Adrenal gland (tissue), 12 donors: Measurements from ENCODE around the gene CCNE1. TPM values are rescaled to one million over a fixed set of nuclear protein-coding genes. Genes with fewer than 3 reads are reported as not detected.

ENCODE experiments used
- DNase-seq, 7 donors: peaks; one replicate each; pipeline ENCODE4 v3.0.0-alpha.2; 2019 to 2020
- H3K27ac ChIP-seq, 5 donors: fragments of 200-600 bp; sonication (generic) in 4 of 5; 1 replicate in 3 of 5; 2 replicates in 2 of 5; pipeline versions ENCODE4 v1.5.1 to v1.8.0; 2016 to 2020; ENCODE audit warnings: mild to moderate bottlenecking in 1 of 5
- H3K27me3 ChIP-seq: fragments of 200-600 bp; 2 replicates; pipeline ENCODE4 v1.8.0; 2021
- H3K36me3 ChIP-seq, 2 donors: fragments of 200-600 bp; replicated peaks in 1 of 2; 1 replicate in 1 of 2; 2 replicates in 1 of 2; pipeline versions ENCODE4 v1.5.1 to v1.8.0; 2018 to 2022
- H3K4me1 ChIP-seq, 2 donors: fragments of 200-600 bp; replicated peaks in 1 of 2; 1 replicate in 1 of 2; 2 replicates in 1 of 2; pipeline versions ENCODE4 v1.5.1 to v1.8.0; 2018 to 2021
- H3K4me3 ChIP-seq, 4 donors: fragments of 200-600 bp; sonication (generic) in 3 of 4; one replicate each; pipeline ENCODE4 v1.5.1; 2016 to 2018
- H3K9me3 ChIP-seq, 3 donors: fragments of 200-600 bp; sonication (generic) in 1 of 3; replicated peaks in 1 of 3; 1 replicate in 2 of 3; 2 replicates in 1 of 3; pipeline versions ENCODE4 v1.5.1 to v1.8.0; 2016 to 2021
- CTCF ChIP-seq, 6 experiments: fragments of 450-650 bp in 4 of 6; fragments of 200-600 bp in 2 of 6; sonication (generic) in 1 of 6; IDR thresholded peaks; 1 replicate in 5 of 6; 2 replicates in 1 of 6; pipeline versions ENCODE4 v1.5.1 to v1.8.0; 2016 to 2021; ENCODE audit warnings: antibody characterized with exemption in 6 of 6, mild to moderate bottlenecking in 2 of 6, moderate library complexity in 1 of 6
- POLR2A ChIP-seq, 2 donors: fragments of 450-650 bp; IDR thresholded peaks; one replicate each; pipeline ENCODE4 v1.6.1; 2017; ENCODE audit warnings: antibody characterized with exemption in 2 of 2, mild to moderate bottlenecking in 2 of 2, moderate library complexity in 1 of 2
- WGBS, 4 donors: extraction: QIAGEN DNeasy Blood & Tissue Kit in 2 of 4; methylation state at CpG; one replicate each; pipeline versions ENCODE4 v1.1.5 to v1.1.7; 2013 to 2017; 5-methylcytosine and 5-hydroxymethylcytosine counted together
- intact Hi-C, 2 donors: fragments of 100-400 bp; cut with DNase I; formaldehyde crosslinking; loops; one replicate each; pipeline versions ENCODE4 v1.14.1 to v1.15.0; 2022 to 2023
- polyA plus RNA-seq, 3 donors: library from polyadenylated mRNA; stranded (reverse); fragments of 200-250 nt in 2 of 3; fragments of 350-450 nt in 1 of 3; fragmentation: Illumina TruSeq in 1 of 3; extraction: RNeasy Lipid Tissue Mini Kit (QIAGEN cat#74804) in 1 of 3; gene quantifications; one replicate each; pipeline ENCODE4 v1.2.3, GENCODE V29; 2013 to 2014
- total RNA-seq, 9 donors: library from RNA; depleted of rRNA in 4 of 9; stranded (reverse); fragments of >200 nt in 4 of 9; fragments of 120-200 nt in 1 of 9; fragmentation: NEBNext Ultra II Directional in 1 of 9; extraction: Animal tissue kit (Norgen Biotek cat#: 25700) in 1 of 9; gene quantifications; one replicate each; pipeline versions ENCODE4 v1.1.0 to v1.2.4, GENCODE V29; 2013 to 2023
- donor health status: healthy with polysubstance abuse.
- donor health status: Bipolar disorder and iron deficiency.
- donor health status: DM: yes; HTN: yes; CAD: no.
- donor health status: DM: no; HTN: no; CAD: no.
- donor health status: DM: no; HTN: no; CAD: no.
- donor health status: DM: yes; HTN: yes; CAD: no.

The CCNE1 gene
- total and polyA plus RNA-seq, 12 donors: 3.0 to 67.7 (median 7.9) TPM

GRCh38 chr19:29871143-29871542, 59.4 kb downstream of the CCNE1 start:
- Histone ChIP-seq H3K4me1 (peaks cover 3 to 20% of the 10 kb centered on the region in 2 donors), H3K27me3 (no peaks in the 10 kb centered on the region), H3K36me3 (no peaks in the 10 kb centered on the region), H3K9me3 (peaks cover 0 to 5% (median 0%) of the 10 kb centered on the region in 3 donors), H3K4me3 (no peak overlapping the region), H3K27ac (no peak overlapping the region)
- WGBS, 4 donors: 5 to 35% (median 19%) methylated on average over 2 of the region's 2 CpGs
- no peak for TF ChIP-seq CTCF (IDR thresholded peaks at IDR 0.05)
- no peak for TF ChIP-seq POLR2A (IDR thresholded peaks at IDR 0.05)
- intact Hi-C loops: loop anchor here in 1 of 2 donors (5.0 kb wide), 2 partner anchors 104 to 139 kb away; no protein-coding TSS in a partner anchor
- DNase-seq: peak in 2 of 7 donors; percentile 31 to 34

- intact Hi-C loops: loop anchor here (2.0 to 5.0 kb wide), 3 partner anchors 105 to 141 kb away; no protein-coding TSS in a partner anchor
- Histone ChIP-seq H3K4me3 (no peak overlapping the region), H3K4me1 (peaks cover 3 to 20% of the 10 kb centered on the region in 2 donors), H3K27me3 (no peaks in the 10 kb centered on the region), H3K36me3 (no peaks in the 10 kb centered on the region), H3K27ac (no peak overlapping the region), H3K9me3 (peaks cover 0 to 5% (median 0%) of the 10 kb centered on the region in 3 donors)
- DNase-seq: no peak
- 45 to 57% (median 50%) methylated on average over 22 to 33 of the region's 33 CpGs for WGBS, 4 donors
- TF ChIP-seq CTCF (IDR thresholded peaks at IDR 0.05) (peak in 1 of 6 experiments; percentile 19), POLR2A (IDR thresholded peaks at IDR 0.05) (no peak)
Observed at GRCh38 chr19:29872224-29872731, 60.5 kb downstream of the CCNE1 start.

- Histone ChIP-seq H3K36me3 (no peaks in the 10 kb centered on the region), H3K4me1 (peaks cover 3 to 20% of the 10 kb centered on the region in 2 donors), H3K9me3 (no peaks in the 10 kb centered on the region), H3K27ac (no peak overlapping the region), H3K27me3 (no peaks in the 10 kb centered on the region), H3K4me3 (peak overlapping the region in 2 of 4 donors; percentile 45 to 64)
- WGBS, 4 donors: 0 to 6% (median 3%) methylated on average over 3 to 77 of the region's 77 CpGs
- peak; percentile 32 to 65 (median 53) for DNase-seq
- intact Hi-C loops: loop anchor here (2.0 to 5.0 kb wide), 3 partner anchors 106 to 142 kb away; no protein-coding TSS in a partner anchor
- no peak for TF ChIP-seq POLR2A (IDR thresholded peaks at IDR 0.05)
- TF ChIP-seq CTCF (IDR thresholded peaks at IDR 0.05): peak; percentile 33 to 94 (median 70)
Observed at GRCh38 chr19:29873024-29873800, 61.4 kb downstream of the CCNE1 start.

Other genes with a start within 250 kb of the CCNE1 start
- 100 to 1,000 TPM in 2 of 9 donors, 10 to 100 TPM in 7; 65.4 to 131 (median 72.2) TPM for gene POP4, start 205.7 kb upstream of the CCNE1 start, total RNA-seq
- gene POP4, start 205.7 kb upstream of the CCNE1 start, polyA plus RNA-seq: 100 to 1,000 TPM in 1 of 3 donors, 10 to 100 TPM in 2; 79.9 to 134 (median 85.5) TPM
- gene PLEKHF1, start 146.5 kb upstream of the CCNE1 start, total RNA-seq: 10 to 100 TPM in 3 of 9 donors, 1 to 10 TPM in 6; 1.7 to 23.1 (median 6.8) TPM
- 1 to 10 TPM in 2 of 3 donors, under 1 TPM in 1; 0.62 to 9.5 (median 7.9) TPM for gene PLEKHF1, start 146.5 kb upstream of the CCNE1 start, polyA plus RNA-seq
- gene C19orf12, start 96.7 kb upstream of the CCNE1 start, total RNA-seq: 10 to 100 TPM; 30.1 to 68.5 (median 47.0) TPM
- 10 to 100 TPM; 20.0 to 25.3 (median 25.0) TPM for gene C19orf12, start 96.7 kb upstream of the CCNE1 start, polyA plus RNA-seq
- 100 to 1,000 TPM in 1 of 9 donors, 10 to 100 TPM in 8; 37.4 to 115 (median 73.4) TPM for gene URI1, start 130.2 kb downstream of the CCNE1 start, total RNA-seq
- 10 to 100 TPM; 21.6 to 81.9 (median 23.2) TPM for gene URI1, start 130.2 kb downstream of the CCNE1 start, polyA plus RNA-seq